Measurements from ENCODE around the gene TOX3.

Gene TOX3

GRCh38 chr16:52393448-52393847 lies 153.5 kb downstream of the TOX3 start:
- no peak overlapping the region for H3K4me3 ChIP-seq (ENCODE audit: low read depth, low read length, poor library complexity, severe bottlenecking)
- H3K27me3 ChIP-seq (ENCODE audit: insufficient read depth, low read length) = no peaks in the 10 kb centered on the region
- no peaks in the 10 kb centered on the region for H3K4me1 ChIP-seq (ENCODE audit: insufficient read depth, low read length, severe bottlenecking)
- no peaks in the 10 kb centered on the region for H3K9me2 ChIP-seq (ENCODE audit: low read depth, low read length)
- no peaks in the 10 kb centered on the region for H3K9me3 ChIP-seq (ENCODE audit: low read length)
- H3K36me3 ChIP-seq (ENCODE audit: insufficient read depth, low read length) = no peaks in the 10 kb centered on the region
- no peaks in the 10 kb centered on the region for H3F3A ChIP-seq (ENCODE audit: insufficient read depth, low read length)
- H3K79me2 ChIP-seq (ENCODE audit: insufficient read depth, low read length) = no peaks in the 10 kb centered on the region
- no peaks in the 10 kb centered on the region for H4K20me1 ChIP-seq (ENCODE audit: insufficient read depth, low read length)
- H3K4me2 ChIP-seq (ENCODE audit: low read length) = no peak overlapping the region
- no peak for TF ChIP-seq EZH2 (IDR thresholded peaks at IDR 0.05; ENCODE audit: borderline replicate concordance, low read length)
- no peak for TF ChIP-seq CTCF (IDR thresholded peaks at IDR 0.05; ENCODE audit: low read length)
- no peak overlapping the region for H3K27ac ChIP-seq (ENCODE audit: low read depth, low read length, poor library complexity, severe bottlenecking)
- no peak overlapping the region for H3K9ac ChIP-seq (ENCODE audit: low read length)
- H2AFZ ChIP-seq (ENCODE audit: low read length) = no peak overlapping the region

DNA sequence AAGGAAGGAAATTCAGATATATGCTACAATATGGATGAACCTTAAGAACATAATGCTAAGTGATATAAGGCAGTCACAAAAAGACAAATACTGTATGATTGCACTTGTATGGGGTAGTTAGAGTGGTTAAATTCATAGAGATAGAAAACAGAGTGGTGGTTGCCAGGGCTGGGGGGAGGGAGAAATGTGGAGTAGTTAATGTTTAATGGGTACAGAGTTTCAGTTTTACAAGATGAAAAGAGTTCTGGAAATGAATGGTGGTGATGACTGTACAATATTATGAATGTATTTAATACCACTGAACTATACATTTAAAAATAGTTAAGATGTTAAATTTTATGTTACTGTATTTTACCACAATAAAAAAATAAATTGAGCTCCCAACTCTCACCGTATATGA lies 157.9 kb downstream of the TOX3 start:
- Histone ChIP-seq H3K9ac (ENCODE audit: low read length) (no peak overlapping the region), H3K4me2 (ENCODE audit: low read length) (no peak overlapping the region), H3K27me3 (ENCODE audit: insufficient read depth, low read length) (no peaks in the 10 kb centered on the region), H3K79me2 (ENCODE audit: insufficient read depth, low read length) (no peaks in the 10 kb centered on the region), H3K9me3 (ENCODE audit: low read length) (no peaks in the 10 kb centered on the region), H3K9me2 (ENCODE audit: low read depth, low read length) (no peaks in the 10 kb centered on the region), H3K4me3 (ENCODE audit: low read depth, low read length, poor library complexity, severe bottlenecking) (no peak overlapping the region), H3K27ac (ENCODE audit: low read depth, low read length, poor library complexity, severe bottlenecking) (no peak overlapping the region), H4K20me1 (ENCODE audit: insufficient read depth, low read length) (no peaks in the 10 kb centered on the region), H3K36me3 (ENCODE audit: insufficient read depth, low read length) (no peaks in the 10 kb centered on the region), H3K4me1 (ENCODE audit: insufficient read depth, low read length, severe bottlenecking) (no peaks in the 10 kb centered on the region), H3F3A (ENCODE audit: insufficient read depth, low read length) (no peaks in the 10 kb centered on the region), H2AFZ (ENCODE audit: low read length) (no peak overlapping the region)
- TF ChIP-seq EZH2 (IDR thresholded peaks at IDR 0.05; ENCODE audit: borderline replicate concordance, low read length) (no peak), CTCF (IDR thresholded peaks at IDR 0.05; ENCODE audit: low read length) (no peak)

Data from OCI-LY1 (cell line).